ENCODE results near the gene PLEKHH3.

Gene PLEKHH3

GRCh38 chr17:42682722-42683403 lies 6.1 kb upstream of the PLEKHH3 start:
- peak overlapping the region; percentile 70 to 89 for H3K4me3 ChIP-seq (ENCODE audit: insufficient read depth in 1 of 2, low read depth in 1 of 2, low read length in 2 of 2)
- peak overlapping the region; percentile 69 to 89 for H3K18ac ChIP-seq (ENCODE audit: low read depth in 1 of 2, low read length in 2 of 2)
- peak overlapping the region; percentile 24 for H4K8ac ChIP-seq (ENCODE audit: low read length)
- peak overlapping the region; percentile 88 for H3K9ac ChIP-seq (ENCODE audit: low read length)
- H3K4me2 ChIP-seq (ENCODE audit: low read length, poor library complexity, severe bottlenecking), result peak overlapping the region; percentile 85
- H3K4me1 ChIP-seq (ENCODE audit: control insufficient read depth, insufficient read depth, low read depth, low read length), result peaks cover 29% of the 10 kb centered on the region
- peak overlapping the region; percentile 71 for H3K27ac ChIP-seq (ENCODE audit: low read length, poor library complexity, severe bottlenecking)
- WGBS, result under 1% methylated on average over 34 of the region's 34 CpGs
- no peaks in the 10 kb centered on the region for H3K9me3 ChIP-seq (ENCODE audit: control insufficient read depth, low read length)
- no peaks in the 10 kb centered on the region for H3K27me3 ChIP-seq (ENCODE audit: control insufficient read depth in 1 of 2, insufficient read depth in 1 of 2, low read length in 2 of 2)
- H3K14ac ChIP-seq (ENCODE audit: low read length in 2 of 2), result peak overlapping the region in 1 of 2 experiments; percentile 30
- H3K4ac ChIP-seq (ENCODE audit: low read depth in 1 of 2, low read length in 2 of 2), result peak overlapping the region; percentile 38 to 75
- no peak for DNase-seq
- H2BK12ac ChIP-seq (ENCODE audit: low read length in 2 of 2), result peak overlapping the region; percentile 18 to 67
- H2BK5ac ChIP-seq (ENCODE audit: low read depth, low read length, poor library complexity, severe bottlenecking), result no peak overlapping the region
- peaks cover 30% of the 10 kb centered on the region in 2 experiments for H3K36me3 ChIP-seq (ENCODE audit: control insufficient read depth in 1 of 2, insufficient read depth in 2 of 2, low read depth in 1 of 2, low read length in 2 of 2)
- H2AK5ac ChIP-seq (ENCODE audit: low read length, severe bottlenecking), result no peak overlapping the region
- H3K23ac ChIP-seq (ENCODE audit: low read length in 2 of 2), result peak overlapping the region in 1 of 2 experiments; percentile 60
- H2BK15ac ChIP-seq (ENCODE audit: low read depth, poor library complexity, severe bottlenecking), result peak overlapping the region; percentile 67
- peak overlapping the region; percentile 42 for H2BK120ac ChIP-seq (ENCODE audit: low read depth, low read length)
- peaks cover 13% of the 10 kb centered on the region for H3K79me1 ChIP-seq (replicated peaks; ENCODE audit: low read length, poor library complexity, severe bottlenecking)
- peak overlapping the region; percentile 76 for H4K91ac ChIP-seq (ENCODE audit: low read length)
- peak overlapping the region; percentile 73 for H2AFZ ChIP-seq (ENCODE audit: low read depth, low read length)

- Histone ChIP-seq H2BK12ac (ENCODE audit: low read length in 2 of 2) (peak within 1 kb of the TSS; percentile 18 to 87), H4K91ac (ENCODE audit: low read length) (peak within 1 kb of the TSS; percentile 80), H3K23ac (ENCODE audit: low read length in 2 of 2) (peak within 1 kb of the TSS in 1 of 2 experiments; percentile 60), H2BK120ac (ENCODE audit: low read depth, low read length) (peak within 1 kb of the TSS; percentile 42), H3K27me3 (ENCODE audit: control insufficient read depth in 1 of 2, insufficient read depth in 1 of 2, low read length in 2 of 2) (no peaks in the 10 kb centered on the region), H2AK5ac (ENCODE audit: low read length, severe bottlenecking) (peak within 1 kb of the TSS; percentile 18), H3K4ac (ENCODE audit: low read depth in 1 of 2, low read length in 2 of 2) (peak within 1 kb of the TSS; percentile 38 to 75), H3K9me3 (ENCODE audit: control insufficient read depth, low read length) (no peaks in the 10 kb centered on the region), H2AFZ (ENCODE audit: low read depth, low read length) (peak within 1 kb of the TSS; percentile 73), H3K14ac (ENCODE audit: low read length in 2 of 2) (peak within 1 kb of the TSS in 1 of 2 experiments; percentile 30), H3K79me1 (replicated peaks; ENCODE audit: low read length, poor library complexity, severe bottlenecking) (peaks cover 13% of the 10 kb centered on the region), H3K4me1 (ENCODE audit: control insufficient read depth, insufficient read depth, low read depth, low read length) (peaks cover 33% of the 10 kb centered on the region), H3K9ac (ENCODE audit: low read length) (peak within 1 kb of the TSS; percentile 88), H3K36me3 (ENCODE audit: control insufficient read depth in 1 of 2, insufficient read depth in 2 of 2, low read depth in 1 of 2, low read length in 2 of 2) (peaks cover 23 to 24% of the 10 kb centered on the region in 2 experiments), H2BK15ac (ENCODE audit: low read depth, poor library complexity, severe bottlenecking) (peak within 1 kb of the TSS; percentile 67), H4K8ac (ENCODE audit: low read length) (peak within 1 kb of the TSS; percentile 29), H3K4me2 (ENCODE audit: low read length, poor library complexity, severe bottlenecking) (peak within 1 kb of the TSS; percentile 85), H3K18ac (ENCODE audit: low read depth in 1 of 2, low read length in 2 of 2) (peak within 1 kb of the TSS; percentile 69 to 89), H2BK5ac (ENCODE audit: low read depth, low read length, poor library complexity, severe bottlenecking) (no peak within 1 kb of the TSS), H3K27ac (ENCODE audit: low read length, poor library complexity, severe bottlenecking) (peak within 1 kb of the TSS; percentile 71), H3K4me3 (ENCODE audit: insufficient read depth in 1 of 2, low read depth in 1 of 2, low read length in 2 of 2) (peak within 1 kb of the TSS; percentile 70 to 89)
- DNase-seq, result peak; percentile 92
- WGBS, result 10% methylated on average over 22 of the region's 22 CpGs
Observed at GRCh38 chr17:42681976-42682721, 5.4 kb upstream of the PLEKHH3 start, which contains the start of gene CNTNAP1. TSS of gene CNTNAP1 (plus strand) at chr17:42682531. CDS start at chr17:42682830, 299 bp downstream.

GRCh38 chr17:42680331-42680808 lies 3.6 kb upstream of the PLEKHH3 start:
- no peaks in the 10 kb centered on the region for H3K27me3 ChIP-seq (ENCODE audit: control insufficient read depth in 1 of 2, insufficient read depth in 1 of 2, low read length in 2 of 2)
- WGBS, result 72% methylated on average over 20 of the region's 20 CpGs
- H4K8ac ChIP-seq (ENCODE audit: low read length), result peak overlapping the region; percentile 99

More at GRCh38 chr17:42680331-42680808, 3.6 kb upstream of the PLEKHH3 start:
- Histone ChIP-seq H2BK120ac (ENCODE audit: low read depth, low read length) (no peak overlapping the region), H2BK5ac (ENCODE audit: low read depth, low read length, poor library complexity, severe bottlenecking) (no peak overlapping the region), H4K91ac (ENCODE audit: low read length) (peak overlapping the region; percentile 97), H3K27ac (ENCODE audit: low read length, poor library complexity, severe bottlenecking) (no peak overlapping the region), H3K23ac (ENCODE audit: low read length in 2 of 2) (peak overlapping the region in 1 of 2 experiments; percentile 3), H3K4me1 (ENCODE audit: control insufficient read depth, insufficient read depth, low read depth, low read length) (peaks cover 39% of the 10 kb centered on the region), H3K9me3 (ENCODE audit: control insufficient read depth, low read length) (no peaks in the 10 kb centered on the region), H3K4me2 (ENCODE audit: low read length, poor library complexity, severe bottlenecking) (no peak overlapping the region), H2AK5ac (ENCODE audit: low read length, severe bottlenecking) (peak overlapping the region; percentile 75), H3K9ac (ENCODE audit: low read length) (peak overlapping the region; percentile 80), H2AFZ (ENCODE audit: low read depth, low read length) (peak overlapping the region; percentile 74), H3K4me3 (ENCODE audit: insufficient read depth in 1 of 2, low read depth in 1 of 2, low read length in 2 of 2) (peak overlapping the region in 1 of 2 experiments; percentile 72), H3K18ac (ENCODE audit: low read depth in 1 of 2, low read length in 2 of 2) (peak overlapping the region; percentile 91 to 100), H3K36me3 (ENCODE audit: control insufficient read depth in 1 of 2, insufficient read depth in 2 of 2, low read depth in 1 of 2, low read length in 2 of 2) (peaks cover 6 to 14% of the 10 kb centered on the region in 2 experiments), H3K4ac (ENCODE audit: low read depth in 1 of 2, low read length in 2 of 2) (peak overlapping the region; percentile 64 to 86), H3K79me1 (replicated peaks; ENCODE audit: low read length, poor library complexity, severe bottlenecking) (peaks cover 14% of the 10 kb centered on the region), H2BK12ac (ENCODE audit: low read length in 2 of 2) (peak overlapping the region; percentile 60 to 84), H3K14ac (ENCODE audit: low read length in 2 of 2) (peak overlapping the region in 1 of 2 experiments; percentile 78), H2BK15ac (ENCODE audit: low read depth, poor library complexity, severe bottlenecking) (no peak overlapping the region)
- DNase-seq, result no peak
